Measurements from ENCODE around the gene OR4K15.

Gene OR4K15

DNA sequence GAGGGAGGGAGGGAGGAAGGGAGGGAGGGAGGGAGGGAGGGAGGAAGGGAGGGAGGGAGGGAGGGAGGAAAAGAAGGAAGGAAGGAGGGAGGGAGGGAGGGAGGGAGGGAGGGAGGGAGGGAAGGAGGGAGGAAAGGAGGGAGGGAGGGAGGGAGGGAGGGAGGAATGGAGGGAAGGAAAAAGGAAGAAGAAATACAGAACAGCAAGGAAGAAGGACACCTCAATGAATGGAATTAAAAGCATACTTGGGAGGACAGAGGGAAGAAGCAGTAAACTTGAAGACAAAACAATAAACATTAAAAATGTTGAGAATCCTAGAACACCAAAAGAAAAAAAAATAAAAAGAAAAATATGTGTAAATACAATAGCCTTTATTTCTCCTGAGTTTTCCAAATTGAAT, 32.8 kb downstream of the OR4K15 start:
- no peaks in the 10 kb centered on the region for H3K27me3 ChIP-seq (replicated peaks; ENCODE audit: control insufficient read depth, insufficient read depth, low read length, poor library complexity, severe bottlenecking)
- H3K9me3 ChIP-seq (ENCODE audit: control insufficient read depth, low read length), result no peaks in the 10 kb centered on the region
- H3K27ac ChIP-seq (ENCODE audit: insufficient read depth, low read length, poor library complexity, severe bottlenecking), result no peak overlapping the region
- H3K4me1 ChIP-seq (ENCODE audit: control insufficient read depth, insufficient read depth, low read length, poor library complexity, severe bottlenecking), result no peaks in the 10 kb centered on the region
- H3K36me3 ChIP-seq (ENCODE audit: control insufficient read depth, insufficient read depth, low read length), result no peaks in the 10 kb centered on the region
- DNase-seq, result no peak
- no peak overlapping the region for H3K4me3 ChIP-seq (ENCODE audit: insufficient read depth, low read depth, low read length, poor library complexity, severe bottlenecking)

- DNase-seq, result no peak
These were observed 44.0 kb downstream of the OR4K15 start, which contains the start of gene OR4K14 for GRCh38 chr14:20019257-20019865. Gene OR4K14 (minus strand): TSS chr14:20019307. CDS start chr14:20015193, 4,114 bp downstream.

More at GRCh38 chr14:20019257-20019865, 44.0 kb downstream of the OR4K15 start, which contains the start of gene OR4K14:
- Histone ChIP-seq H3K4me1 (ENCODE audit: control insufficient read depth, insufficient read depth, low read length, poor library complexity, severe bottlenecking) (no peaks in the 10 kb centered on the region), H3K4me3 (ENCODE audit: insufficient read depth, low read depth, low read length, poor library complexity, severe bottlenecking) (no peak within 1 kb of the TSS), H3K36me3 (ENCODE audit: control insufficient read depth, insufficient read depth, low read length) (no peaks in the 10 kb centered on the region), H3K9me3 (ENCODE audit: control insufficient read depth, low read length) (no peaks in the 10 kb centered on the region), H3K27me3 (replicated peaks; ENCODE audit: control insufficient read depth, insufficient read depth, low read length, poor library complexity, severe bottlenecking) (no peaks in the 10 kb centered on the region), H3K27ac (ENCODE audit: insufficient read depth, low read length, poor library complexity, severe bottlenecking) (no peak within 1 kb of the TSS)

Data from effector memory CD4-positive, alpha-beta T cell (primary cell).